ENCODE measurements around the gene SUMF1. TPM values are rescaled to one million over a fixed set of nuclear protein-coding genes. Genes with fewer than 3 reads are reported as not detected.

SUMF1 gene
- total RNA-seq, 1 experiment from 2014 or later: 11.8 TPM

GRCh38 chr3:4464576-4464975, 2.5 kb downstream of the SUMF1 start:
- peaks cover 4% of the 10 kb centered on the region for H3K36me3 Mint-ChIP-seq (ENCODE audit: insufficient read depth, unreplicated experiment)
- BruUV-seq (replicated peaks): TSS peak; percentile 7
- ChIA-PET POLR2A (no interaction called here), CTCF (no interaction called here)
- no peaks in the 10 kb centered on the region for H3K9me3 Mint-ChIP-seq (ENCODE audit: unreplicated experiment)
- DNase-seq (ENCODE audit: unreplicated experiment): no peak
- peaks cover 7% of the 10 kb centered on the region for H3K4me1 Mint-ChIP-seq (ENCODE audit: insufficient read depth, unreplicated experiment)
- no peak overlapping the region for H3K27ac Mint-ChIP-seq (ENCODE audit: low read depth, unreplicated experiment)
- H3K27me3 Mint-ChIP-seq (ENCODE audit: insufficient read depth, unreplicated experiment): no peaks in the 10 kb centered on the region
- no peak overlapping the region for H3K4me3 Mint-ChIP-seq (ENCODE audit: unreplicated experiment)
- TF ChIP-seq CTCF (IDR thresholded peaks at IDR 0.05; ENCODE audit: unreplicated experiment): no peak
- intact Hi-C loops (cut with micrococcal nuclease): no loop called here

- intact Hi-C loops (cut with micrococcal nuclease): no loop called here
- H3K36me3 Mint-ChIP-seq (ENCODE audit: insufficient read depth, unreplicated experiment): peaks cover 6% of the 10 kb centered on the region
- H3K4me3 Mint-ChIP-seq (ENCODE audit: unreplicated experiment): no peak overlapping the region
- ChIA-PET CTCF (interaction anchor here (0.5 to 1.3 kb wide), 5 partner anchors 8 to 171 kb away, joined by 3 to 4 read pairs (median 3); no protein-coding TSS in a partner anchor), POLR2A (no interaction called here)
- no peak for DNase-seq (ENCODE audit: unreplicated experiment)
- H3K27me3 Mint-ChIP-seq (ENCODE audit: insufficient read depth, unreplicated experiment): no peaks in the 10 kb centered on the region
- no peak for TF ChIP-seq CTCF (IDR thresholded peaks at IDR 0.05; ENCODE audit: unreplicated experiment)
- no peaks in the 10 kb centered on the region for H3K9me3 Mint-ChIP-seq (ENCODE audit: unreplicated experiment)
- H3K27ac Mint-ChIP-seq (ENCODE audit: low read depth, unreplicated experiment): no peak overlapping the region
- no TSS peak for BruUV-seq (replicated peaks)
- peaks cover 7% of the 10 kb centered on the region for H3K4me1 Mint-ChIP-seq (ENCODE audit: insufficient read depth, unreplicated experiment)
These were observed 4.6 kb downstream of the SUMF1 start for GRCh38 chr3:4462369-4463040.

DNA sequence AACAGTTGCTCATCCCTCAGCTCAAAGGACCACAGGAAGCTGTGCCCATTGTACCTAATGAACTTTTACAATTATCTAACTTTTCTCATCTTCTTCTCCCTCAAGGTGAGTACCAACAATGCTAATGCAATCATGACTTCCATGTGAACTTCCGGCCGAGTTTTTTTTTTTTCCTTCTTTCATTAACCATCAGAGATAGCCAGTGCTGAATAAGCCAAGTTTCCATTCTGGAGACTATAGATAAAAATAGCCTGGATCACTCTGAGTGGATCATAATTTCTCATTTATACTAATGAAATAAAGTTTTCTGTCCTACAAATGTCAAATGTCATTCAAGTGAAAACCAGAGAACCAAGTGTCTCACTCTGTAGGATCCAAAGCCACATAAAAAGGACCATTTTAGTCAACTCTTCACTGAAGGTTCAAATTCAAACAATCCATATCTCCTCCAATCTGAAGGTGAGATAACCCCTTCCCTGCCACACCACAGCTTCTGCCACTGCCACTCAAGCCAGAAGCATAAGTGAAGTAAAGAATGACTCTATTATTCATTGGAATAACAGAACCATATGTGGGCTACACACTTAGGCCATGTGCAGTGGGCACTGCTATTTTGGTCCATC, 5.5 kb downstream of the SUMF1 start:
- ChIA-PET CTCF (interaction anchor here (0.5 to 1.3 kb wide), 3 partner anchors 9 to 195 kb away, joined by 3 to 4 read pairs (median 3); no protein-coding TSS in a partner anchor), POLR2A (no interaction called here)
- Mint-ChIP-seq H3K4me3 (ENCODE audit: unreplicated experiment) (no peak overlapping the region), H3K36me3 (ENCODE audit: insufficient read depth, unreplicated experiment) (peaks cover 6% of the 10 kb centered on the region), H3K27ac (ENCODE audit: low read depth, unreplicated experiment) (no peak overlapping the region), H3K27me3 (ENCODE audit: insufficient read depth, unreplicated experiment) (no peaks in the 10 kb centered on the region), H3K4me1 (ENCODE audit: insufficient read depth, unreplicated experiment) (peaks cover 7% of the 10 kb centered on the region), H3K9me3 (ENCODE audit: unreplicated experiment) (no peaks in the 10 kb centered on the region)
- no TSS peak for BruUV-seq (replicated peaks)
- no peak for TF ChIP-seq CTCF (IDR thresholded peaks at IDR 0.05; ENCODE audit: unreplicated experiment)
- no peak for DNase-seq (ENCODE audit: unreplicated experiment)
- intact Hi-C loops (cut with micrococcal nuclease): no loop called here

- H3K27me3 Mint-ChIP-seq (ENCODE audit: insufficient read depth, unreplicated experiment): no peaks in the 10 kb centered on the region
- TF ChIP-seq CTCF (IDR thresholded peaks at IDR 0.05; ENCODE audit: unreplicated experiment): no peak
- H3K36me3 Mint-ChIP-seq (ENCODE audit: insufficient read depth, unreplicated experiment): peaks cover 6% of the 10 kb centered on the region
- ChIA-PET CTCF (interaction anchor here (0.6 kb wide), 1 partner anchor 128 kb away, joined by 4 read pairs; no protein-coding TSS in a partner anchor), POLR2A (no interaction called here)
- peaks cover under 1% of the 10 kb centered on the region for H3K4me1 Mint-ChIP-seq (ENCODE audit: insufficient read depth, unreplicated experiment)
- no peak overlapping the region for H3K27ac Mint-ChIP-seq (ENCODE audit: low read depth, unreplicated experiment)
- intact Hi-C loops (cut with micrococcal nuclease): no loop called here
- DNase-seq (ENCODE audit: unreplicated experiment): no peak
- no peaks in the 10 kb centered on the region for H3K9me3 Mint-ChIP-seq (ENCODE audit: unreplicated experiment)
- H3K4me3 Mint-ChIP-seq (ENCODE audit: unreplicated experiment): no peak overlapping the region
- BruUV-seq (replicated peaks): no TSS peak
These were observed 6.7 kb downstream of the SUMF1 start for GRCh38 chr3:4460334-4460733.

Data from MCF 10A (cell line).